Measurements from ENCODE around the gene TGIF1. TPM values are rescaled to one million over a fixed set of nuclear protein-coding genes. Genes with fewer than 3 reads are reported as not detected.

Gene TGIF1
- total RNA-seq, 2 donors from 2014 or later, result 42.8 to 91.6 TPM

DNA sequence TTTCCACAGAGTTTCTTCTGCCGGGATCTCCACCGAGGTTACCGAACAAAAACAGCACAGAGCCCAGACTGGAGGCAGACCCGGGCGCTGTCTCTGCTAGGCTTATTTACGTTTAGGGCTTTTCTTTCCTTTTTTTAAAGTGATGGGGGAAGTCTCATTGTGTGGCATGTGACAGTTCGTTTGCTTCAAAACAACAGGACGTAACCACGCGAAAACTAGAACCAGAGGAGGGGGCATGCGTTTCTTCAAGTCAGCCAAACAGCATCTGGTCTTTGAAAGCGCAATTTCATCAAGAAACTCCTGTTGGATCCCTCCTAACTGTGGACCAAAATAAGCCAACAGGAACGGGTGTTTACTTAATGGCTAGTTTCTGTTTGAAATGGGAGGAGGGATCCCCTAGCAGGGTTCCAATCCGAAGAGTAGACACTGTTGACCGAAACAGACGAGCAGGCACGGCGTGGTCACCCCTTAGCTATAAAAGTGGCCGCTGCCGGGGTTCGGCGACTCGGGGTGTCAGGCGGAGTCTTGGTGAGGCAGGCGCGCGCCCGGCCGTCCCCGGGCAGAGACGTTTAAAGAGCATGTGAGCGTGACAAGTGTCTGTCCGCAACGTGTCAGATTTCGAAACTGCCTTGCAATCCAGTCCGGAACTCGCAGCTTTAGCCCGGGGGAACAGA lies 997 bp upstream of the TGIF1 start:
- TF ChIP-seq, protein P1, sequence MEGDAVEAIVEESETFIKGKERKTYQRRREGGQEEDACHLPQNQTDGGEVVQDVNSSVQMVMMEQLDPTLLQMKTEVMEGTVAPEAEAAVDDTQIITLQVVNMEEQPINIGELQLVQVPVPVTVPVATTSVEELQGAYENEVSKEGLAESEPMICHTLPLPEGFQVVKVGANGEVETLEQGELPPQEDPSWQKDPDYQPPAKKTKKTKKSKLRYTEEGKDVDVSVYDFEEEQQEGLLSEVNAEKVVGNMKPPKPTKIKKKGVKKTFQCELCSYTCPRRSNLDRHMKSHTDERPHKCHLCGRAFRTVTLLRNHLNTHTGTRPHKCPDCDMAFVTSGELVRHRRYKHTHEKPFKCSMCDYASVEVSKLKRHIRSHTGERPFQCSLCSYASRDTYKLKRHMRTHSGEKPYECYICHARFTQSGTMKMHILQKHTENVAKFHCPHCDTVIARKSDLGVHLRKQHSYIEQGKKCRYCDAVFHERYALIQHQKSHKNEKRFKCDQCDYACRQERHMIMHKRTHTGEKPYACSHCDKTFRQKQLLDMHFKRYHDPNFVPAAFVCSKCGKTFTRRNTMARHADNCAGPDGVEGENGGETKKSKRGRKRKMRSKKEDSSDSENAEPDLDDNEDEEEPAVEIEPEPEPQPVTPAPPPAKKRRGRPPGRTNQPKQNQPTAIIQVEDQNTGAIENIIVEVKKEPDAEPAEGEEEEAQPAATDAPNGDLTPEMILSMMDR (IDR thresholded peaks at IDR 0.05), result no peak
- peaks cover 0 to 23% of the 10 kb centered on the region in 2 donors for H3K4me1 ChIP-seq (ENCODE audit: control insufficient read depth in 1 of 2, low read depth in 2 of 2)
- peak overlapping the region; percentile 95 for H3K4me3 ChIP-seq
- H3K36me3 ChIP-seq, result no peaks in the 10 kb centered on the region
- H3K9me3 ChIP-seq, result no peaks in the 10 kb centered on the region
- DNase-seq (ENCODE audit: low spot score), result peak; percentile 65
- H3K27me3 ChIP-seq (replicated peaks; ENCODE audit: insufficient read depth), result no peaks in the 10 kb centered on the region
- H3K27ac ChIP-seq, result peak overlapping the region; percentile 99 to 100
- no peak for ATAC-seq (ENCODE audit: insufficient number of reproducible peaks, low FRiP score, low read depth)

DNA sequence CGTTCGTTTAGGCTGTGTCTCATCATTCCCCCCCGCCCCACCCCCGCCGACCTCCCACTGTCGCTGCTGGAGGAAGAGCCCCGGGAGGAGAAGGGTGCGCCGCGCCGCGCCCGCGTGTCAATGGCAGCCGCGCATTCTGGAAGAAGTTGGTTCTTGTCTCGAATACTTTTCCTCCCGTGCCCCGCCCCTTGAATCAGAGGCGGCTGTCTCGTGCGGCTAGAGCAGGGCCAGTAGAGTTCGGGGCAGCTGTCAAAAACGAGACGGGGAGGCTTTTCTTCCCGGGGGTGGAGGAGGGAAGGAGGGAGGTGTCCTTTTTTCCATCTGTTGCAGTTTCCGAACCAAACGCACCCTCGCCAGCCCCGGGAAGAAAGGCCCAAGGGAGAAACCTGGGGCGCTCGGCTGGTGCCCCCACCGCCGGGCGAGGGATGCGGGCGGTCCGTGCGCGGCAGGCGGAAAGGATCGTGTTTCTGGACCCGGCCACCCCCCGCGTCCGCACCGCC lies 410 bp upstream of the TGIF1 start:
- no peaks in the 10 kb centered on the region for H3K27me3 ChIP-seq (replicated peaks; ENCODE audit: insufficient read depth)
- ATAC-seq (ENCODE audit: insufficient number of reproducible peaks, low FRiP score, low read depth), result no peak
- peak overlapping the region; percentile 95 for H3K4me3 ChIP-seq
- peaks cover 0 to 29% of the 10 kb centered on the region in 2 donors for H3K4me1 ChIP-seq (ENCODE audit: control insufficient read depth in 1 of 2, low read depth in 2 of 2)
- no peaks in the 10 kb centered on the region for H3K36me3 ChIP-seq
- H3K9me3 ChIP-seq, result no peaks in the 10 kb centered on the region
- TF ChIP-seq, protein P1 (IDR thresholded peaks at IDR 0.05), result no peak
- peak; percentile 67 for DNase-seq (ENCODE audit: low spot score)
- H3K27ac ChIP-seq, result peak overlapping the region; percentile 99 to 100

DNA sequence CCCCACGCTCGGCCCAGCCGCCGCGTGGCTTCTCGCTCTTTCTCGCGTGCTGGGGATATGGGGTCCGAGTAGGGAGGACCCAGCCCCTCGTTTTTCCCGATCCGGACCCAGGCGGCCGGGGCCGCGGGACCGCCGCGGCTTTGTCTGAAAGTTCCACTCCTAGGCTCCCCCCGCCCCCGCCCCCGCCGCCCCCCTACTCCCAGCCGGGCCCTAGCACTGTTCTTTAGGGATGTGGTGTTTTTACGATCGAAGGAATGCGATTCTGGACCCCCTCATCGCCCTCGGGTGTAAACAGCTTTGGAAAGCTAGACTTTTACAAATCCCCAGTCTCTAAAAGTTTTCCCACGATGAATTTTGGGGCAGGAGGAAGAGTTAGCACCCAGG lies 819 bp downstream of the TGIF1 start:
- H3K27ac ChIP-seq, result peak overlapping the region; percentile 99 to 100
- no peak for DNase-seq (ENCODE audit: low spot score)
- no peak for ATAC-seq (ENCODE audit: insufficient number of reproducible peaks, low FRiP score, low read depth)
- H3K4me3 ChIP-seq, result peak overlapping the region; percentile 95
- H3K27me3 ChIP-seq (replicated peaks; ENCODE audit: insufficient read depth), result no peaks in the 10 kb centered on the region
- peaks cover 9 to 41% of the 10 kb centered on the region in 2 donors for H3K4me1 ChIP-seq (ENCODE audit: control insufficient read depth in 1 of 2, low read depth in 2 of 2)
- no peaks in the 10 kb centered on the region for H3K36me3 ChIP-seq
- no peaks in the 10 kb centered on the region for H3K9me3 ChIP-seq
- TF ChIP-seq, protein P1 (IDR thresholded peaks at IDR 0.05), result no peak

DNA sequence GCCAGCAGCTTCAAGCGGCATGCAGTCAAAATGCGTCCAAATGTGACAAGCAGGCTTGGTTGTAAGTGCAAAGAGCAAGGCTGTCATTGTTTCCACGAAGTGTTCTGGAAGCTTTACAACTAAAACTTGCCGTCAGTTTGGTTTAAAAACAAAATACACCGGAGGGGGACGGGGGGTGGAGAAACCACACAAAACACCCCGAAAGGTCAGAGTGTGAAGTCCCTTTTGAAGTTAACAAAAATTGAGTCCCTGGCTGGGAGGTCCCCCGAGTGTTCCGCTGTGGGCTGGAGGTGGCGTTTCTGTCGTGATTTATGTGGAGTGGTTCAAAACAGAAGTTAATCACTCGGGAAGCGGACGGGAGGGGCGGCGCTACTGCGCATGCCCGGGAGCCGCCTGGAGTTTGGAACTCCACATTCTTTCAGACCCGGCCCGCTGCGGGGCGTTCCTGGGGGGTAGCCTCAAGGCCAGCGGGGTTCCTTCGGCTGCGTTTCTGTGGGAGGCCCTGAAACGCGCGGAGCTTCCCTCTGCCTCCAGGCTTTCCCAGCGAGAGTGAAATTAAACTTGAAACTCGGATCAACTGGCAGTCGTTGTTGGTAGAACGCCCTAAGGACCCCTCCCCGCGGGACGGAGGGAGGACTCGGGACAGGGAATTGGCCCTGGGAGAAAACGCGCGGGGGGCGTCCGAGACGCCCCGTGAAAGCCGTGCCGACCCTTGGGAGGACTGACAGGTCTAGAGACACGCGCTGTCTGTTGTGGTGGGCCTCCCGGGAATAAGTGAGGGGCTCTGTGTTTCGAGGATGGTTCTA lies 1.4 kb downstream of the TGIF1 start:
- DNase-seq (ENCODE audit: low spot score), result peak; percentile 75
- Histone ChIP-seq H3K4me1 (ENCODE audit: control insufficient read depth in 1 of 2, low read depth in 2 of 2) (peaks cover 12 to 43% of the 10 kb centered on the region in 2 donors), H3K4me3 (peak overlapping the region; percentile 95), H3K27ac (peak overlapping the region; percentile 99 to 100), H3K9me3 (no peaks in the 10 kb centered on the region), H3K27me3 (replicated peaks; ENCODE audit: insufficient read depth) (no peaks in the 10 kb centered on the region), H3K36me3 (peaks cover 4% of the 10 kb centered on the region)
- peak; percentile 8 for ATAC-seq (ENCODE audit: insufficient number of reproducible peaks, low FRiP score, low read depth)
- TF ChIP-seq, protein P1 (IDR thresholded peaks at IDR 0.05), result no peak

Data from thoracic aorta (tissue), 2 donors.